HG02759 (cell line): ENCODE measurements around the gene SLC22A23.

Source experiments
- ATAC-seq: cut with Tn5 transposase; IDR thresholded peaks from one replicate; pipeline ENCODE4 v1.9.1; 2021; ENCODE audit warnings: mild to moderate bottlenecking, moderate library complexity; ENCODE audit not compliant: unreplicated experiment

SLC22A23 gene

DNA sequence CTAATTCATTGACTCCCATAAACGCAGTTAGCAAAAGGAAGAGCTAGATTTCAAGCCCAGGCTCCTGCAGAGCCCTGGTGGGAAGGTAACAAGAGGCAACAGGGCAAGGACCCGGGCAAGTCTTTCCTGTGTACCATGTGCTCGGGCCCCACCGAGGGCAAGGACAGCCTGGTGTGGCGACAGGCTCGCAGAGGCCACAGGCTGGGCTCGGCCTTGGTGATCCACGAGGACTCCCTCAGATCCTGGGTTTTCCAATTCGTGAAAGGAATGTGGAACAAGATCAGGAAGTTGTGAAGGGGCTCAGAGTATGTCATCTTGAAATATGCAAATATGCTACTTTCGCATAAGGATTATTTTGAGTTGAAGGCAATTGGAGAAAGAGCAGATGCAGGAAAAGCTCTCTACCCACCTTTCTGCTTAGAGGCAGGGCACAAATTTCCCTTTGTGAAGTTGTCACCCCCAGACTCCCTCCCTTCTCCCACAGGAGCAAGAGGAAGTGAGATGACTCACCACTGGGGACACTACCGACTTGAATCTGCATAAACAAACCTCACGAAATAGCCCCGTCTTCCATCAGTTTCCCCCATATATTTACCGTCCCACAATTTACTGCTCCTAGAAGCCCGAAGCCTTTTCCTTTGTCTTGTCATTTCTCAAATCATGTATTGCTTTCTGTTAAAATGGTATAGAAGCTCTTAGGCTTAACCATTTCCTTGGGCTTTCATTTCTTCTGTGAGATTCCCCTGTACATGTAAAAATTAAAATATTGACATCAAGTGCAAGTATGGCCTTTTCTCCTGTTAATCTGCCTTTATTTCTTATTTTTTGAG is 119.1 kb downstream of the SLC22A23 start:
- ATAC-seq = no peak

DNA sequence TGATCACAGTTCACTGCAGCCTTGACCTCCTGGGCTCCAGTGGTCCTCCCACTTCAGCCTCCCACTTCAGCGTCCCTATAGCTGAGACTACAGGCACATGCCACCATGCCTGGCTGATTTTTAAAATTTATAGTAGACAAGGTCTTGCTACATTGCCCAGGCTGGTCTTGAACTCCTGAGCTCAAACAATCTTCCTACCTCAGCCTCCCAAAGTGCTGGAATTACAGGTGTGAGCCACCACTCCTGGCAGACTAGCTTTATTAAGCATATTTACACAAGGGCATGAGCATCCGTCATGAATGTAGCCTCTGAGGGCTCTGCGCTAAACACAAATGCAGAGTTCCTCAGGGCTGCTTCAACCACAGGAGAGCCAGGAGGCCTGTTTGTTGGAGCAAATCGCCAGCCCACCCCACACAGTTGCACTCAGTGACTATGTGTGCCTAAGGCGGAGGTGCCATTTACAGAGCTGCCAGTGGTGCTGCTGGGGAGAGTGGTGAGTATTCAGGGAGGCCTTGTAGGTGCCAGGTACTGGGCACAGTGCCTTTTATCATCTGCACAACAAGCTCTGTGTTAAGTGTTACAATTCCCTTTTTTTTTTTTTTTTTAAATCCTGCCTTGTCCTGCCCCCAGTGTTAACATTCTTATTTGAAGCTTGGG is 119.9 kb downstream of the SLC22A23 start:
- no peak for ATAC-seq

DNA sequence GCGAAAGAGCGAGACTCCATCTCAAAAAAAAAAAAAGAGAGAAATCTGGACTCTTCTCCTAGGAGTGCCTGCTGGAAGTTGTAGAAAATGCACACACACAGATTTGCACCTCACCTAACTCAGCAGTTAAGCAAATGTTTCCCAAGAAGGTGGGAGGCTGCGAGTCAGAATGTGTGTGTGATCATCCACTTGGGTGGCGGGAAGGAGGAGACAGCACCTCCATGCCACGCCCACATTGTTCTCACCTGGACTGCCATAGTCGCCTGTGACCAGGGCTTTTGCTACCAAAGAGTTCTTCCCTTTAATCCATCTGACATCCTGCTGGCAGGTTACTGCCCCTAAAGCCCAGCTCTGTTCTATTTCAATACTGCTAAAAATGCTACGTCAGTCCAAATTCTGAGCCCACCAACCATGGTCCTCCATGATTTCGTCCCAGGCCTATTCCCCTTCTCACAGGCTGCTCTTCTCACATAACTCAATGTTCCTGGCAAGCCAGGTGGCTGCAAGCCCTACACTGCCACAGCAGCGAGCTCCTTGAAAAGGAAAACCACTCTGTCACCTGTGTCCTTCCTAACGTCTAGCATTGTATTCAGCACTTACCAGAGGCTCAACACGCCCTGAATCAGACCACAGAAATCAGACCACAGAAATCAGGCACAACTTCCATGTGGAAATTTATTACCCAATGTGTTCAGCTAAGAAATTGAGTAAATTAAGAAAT is 120.6 kb downstream of the SLC22A23 start:
- no peak for ATAC-seq

DNA sequence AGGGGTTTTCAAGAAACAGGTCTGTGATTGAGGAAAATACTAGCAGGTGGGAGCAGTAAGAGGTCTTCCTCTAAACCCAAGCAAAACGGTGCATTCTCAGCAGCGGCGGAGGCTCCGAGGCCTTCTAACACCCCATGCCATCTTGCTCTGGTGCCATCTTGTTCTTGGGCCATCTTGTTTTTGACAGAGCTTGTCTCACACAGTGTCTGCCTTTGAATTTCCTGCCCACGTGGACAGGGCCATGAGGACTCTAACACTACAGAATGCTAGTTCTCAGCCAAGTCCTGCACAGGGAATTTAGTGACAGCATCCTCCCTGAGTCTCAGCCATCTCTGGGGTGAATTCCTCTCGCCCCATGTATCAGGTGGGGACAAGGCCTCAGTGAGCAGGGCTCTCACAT is 121.7 kb downstream of the SLC22A23 start:
- no peak for ATAC-seq

DNA sequence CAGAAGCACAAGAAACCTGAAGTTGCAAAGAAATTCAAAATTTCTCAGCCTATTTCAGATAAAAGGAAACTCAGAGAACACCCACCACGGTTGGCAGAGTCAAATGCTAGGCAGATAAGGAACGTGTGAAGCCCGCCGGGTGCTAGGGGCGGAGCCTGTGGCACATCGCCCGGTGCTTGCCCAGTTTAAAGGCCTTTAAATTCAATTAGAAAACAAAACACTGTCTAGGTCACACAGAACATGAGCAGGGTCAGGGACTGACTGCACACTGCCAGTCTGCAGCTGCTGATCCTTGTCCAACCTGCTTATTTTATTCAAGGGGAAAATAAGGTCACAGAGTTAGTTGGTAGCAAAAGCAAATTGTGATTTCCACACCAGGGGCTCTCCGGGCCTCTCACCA is 122.3 kb downstream of the SLC22A23 start:
- no peak for ATAC-seq

DNA sequence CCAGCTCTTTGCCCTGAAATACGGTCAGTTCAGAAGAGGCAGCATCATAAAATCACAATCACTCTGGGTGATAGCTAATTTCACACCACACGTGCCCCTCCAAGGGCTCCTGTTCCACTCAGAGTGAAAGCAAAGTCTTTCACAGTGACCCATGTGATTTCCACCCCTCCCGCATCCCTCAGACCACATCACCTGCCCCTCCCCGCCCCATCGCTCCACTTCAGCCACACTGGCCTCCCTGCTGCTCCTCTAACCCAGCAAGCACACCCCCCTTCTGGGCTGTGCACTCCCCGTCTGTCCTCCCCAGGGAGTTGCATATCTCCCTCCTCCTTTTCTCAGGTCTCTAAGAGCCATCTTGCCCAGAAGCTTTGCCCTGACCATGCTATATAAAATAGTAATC is 123.6 kb downstream of the SLC22A23 start:
- peak; percentile 79 for ATAC-seq

DNA sequence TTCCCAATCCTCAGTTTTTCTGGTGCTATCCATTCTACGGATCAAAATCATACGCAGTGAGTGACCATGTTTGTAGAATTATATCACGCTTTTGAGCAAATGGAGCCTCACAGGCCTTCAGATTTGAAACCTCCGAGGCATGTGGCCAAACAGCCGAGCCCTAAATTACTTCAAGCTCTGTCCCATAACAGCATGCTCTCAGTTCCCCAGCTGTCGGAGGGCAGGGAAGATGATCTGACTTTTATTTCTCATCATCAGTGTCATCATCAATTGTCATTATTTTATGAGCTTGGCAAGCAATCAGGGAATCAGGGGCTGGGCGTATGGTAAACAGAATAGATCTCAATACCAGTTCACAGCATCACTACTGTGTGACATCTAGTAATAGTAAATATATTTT is 124.9 kb downstream of the SLC22A23 start:
- no peak for ATAC-seq

DNA sequence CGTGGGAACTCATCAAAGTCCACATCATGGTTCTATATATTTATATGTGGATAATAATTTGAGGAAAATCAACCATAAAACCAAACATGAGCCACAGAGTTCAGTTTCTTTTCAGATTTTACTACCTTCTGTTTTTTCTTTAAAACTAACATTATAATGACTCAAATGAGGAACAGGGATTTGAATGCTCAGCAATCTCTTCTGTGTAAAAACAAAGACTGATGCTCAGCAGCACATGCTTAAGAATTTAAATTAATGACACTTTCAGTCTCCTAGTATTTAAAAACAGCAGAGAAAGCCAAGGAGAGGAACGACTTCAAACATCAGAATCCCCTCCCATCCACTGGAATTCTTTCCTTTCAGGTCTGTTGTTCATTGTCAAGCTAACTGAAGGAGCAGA is 125.4 kb downstream of the SLC22A23 start:
- ATAC-seq = no peak

DNA sequence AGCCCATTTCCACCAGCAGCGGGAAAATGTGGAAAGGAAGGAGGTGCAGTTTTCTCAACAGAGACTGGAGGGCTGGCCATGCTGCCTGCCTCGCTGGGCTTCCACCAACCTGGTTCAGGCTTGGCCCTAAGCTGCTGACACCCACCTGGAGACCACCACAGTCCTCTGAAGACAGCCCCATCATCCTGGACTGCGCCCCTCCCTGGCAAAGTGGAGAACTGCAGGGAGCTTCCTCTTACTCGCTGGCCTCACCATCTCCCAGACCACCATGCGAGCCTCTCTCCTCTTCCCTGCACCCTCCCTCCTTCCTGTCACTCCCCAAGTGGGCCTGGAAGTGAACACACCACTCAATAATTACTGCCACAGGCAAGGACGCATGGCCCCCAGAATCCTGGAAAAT is 126.7 kb downstream of the SLC22A23 start:
- no peak for ATAC-seq

DNA sequence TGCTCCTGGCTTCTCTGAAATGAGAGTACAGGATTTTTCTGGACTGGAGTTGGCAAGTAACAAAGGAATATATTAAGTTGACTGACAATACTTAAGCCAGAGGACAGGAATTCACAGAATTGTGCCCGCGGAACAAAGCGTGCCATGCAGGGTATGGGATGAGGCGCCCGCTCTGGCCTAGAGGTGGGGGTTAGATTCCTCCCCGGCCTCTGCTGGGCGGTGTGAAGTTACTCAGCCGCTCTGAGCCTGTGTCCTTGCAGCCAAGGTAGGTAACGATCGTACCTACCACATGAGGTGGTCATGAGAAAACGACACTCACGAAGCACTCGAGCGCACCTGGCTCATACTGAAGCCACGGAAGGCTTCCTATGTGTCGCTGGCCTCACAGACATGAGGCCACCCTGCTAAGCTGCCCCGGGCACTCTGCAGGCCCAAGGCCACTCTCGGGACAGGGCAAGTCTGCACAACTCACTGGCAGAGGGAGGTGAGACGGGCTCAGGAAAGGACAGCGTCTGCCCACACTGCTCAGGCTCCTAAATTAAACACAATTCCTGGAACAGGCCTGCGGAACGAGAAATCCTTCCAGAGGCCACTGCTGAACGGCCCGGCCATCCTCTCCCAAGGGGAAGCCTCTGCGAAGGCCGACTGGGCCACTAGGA is 127.3 kb downstream of the SLC22A23 start:
- ATAC-seq = no peak

DNA sequence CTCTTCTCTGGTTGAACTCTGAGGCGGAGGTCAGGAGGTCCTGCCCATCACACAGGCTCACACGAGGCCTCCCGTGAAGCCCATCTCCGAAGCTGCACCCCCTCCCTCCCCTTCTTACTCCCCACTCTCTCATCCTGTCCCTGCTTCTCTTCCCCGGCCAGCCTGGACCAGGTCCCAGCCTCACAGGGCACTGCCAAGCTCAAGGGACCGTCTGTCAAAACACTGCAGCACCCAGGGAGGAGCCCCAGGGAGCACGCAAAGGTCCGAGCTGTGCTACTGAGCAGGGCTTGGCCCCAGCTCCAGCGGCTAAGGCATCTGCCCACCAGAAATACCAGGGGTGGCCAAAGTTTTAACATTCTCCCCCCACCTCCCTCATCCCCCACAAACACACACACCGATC is 128.1 kb downstream of the SLC22A23 start:
- ATAC-seq = no peak

DNA sequence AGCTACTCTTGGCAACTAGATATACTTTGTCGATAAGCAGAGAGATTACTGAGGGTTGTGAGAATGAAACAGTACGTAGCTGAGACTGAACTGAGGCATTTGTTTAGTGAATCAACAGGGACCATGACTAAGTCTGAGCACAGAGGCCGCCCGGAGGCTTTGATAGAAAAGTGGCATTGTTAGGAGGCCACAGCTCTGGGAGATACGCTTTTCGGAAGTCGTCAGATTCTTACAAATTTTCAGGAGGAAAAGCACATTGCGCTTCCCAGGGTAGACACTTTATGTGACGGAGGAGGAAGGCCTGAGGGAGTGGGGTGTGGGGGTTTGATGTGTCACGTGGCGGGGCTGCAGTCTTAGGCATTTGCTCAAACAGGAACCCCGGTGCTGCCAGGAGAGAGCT is 128.7 kb downstream of the SLC22A23 start:
- no peak for ATAC-seq

DNA sequence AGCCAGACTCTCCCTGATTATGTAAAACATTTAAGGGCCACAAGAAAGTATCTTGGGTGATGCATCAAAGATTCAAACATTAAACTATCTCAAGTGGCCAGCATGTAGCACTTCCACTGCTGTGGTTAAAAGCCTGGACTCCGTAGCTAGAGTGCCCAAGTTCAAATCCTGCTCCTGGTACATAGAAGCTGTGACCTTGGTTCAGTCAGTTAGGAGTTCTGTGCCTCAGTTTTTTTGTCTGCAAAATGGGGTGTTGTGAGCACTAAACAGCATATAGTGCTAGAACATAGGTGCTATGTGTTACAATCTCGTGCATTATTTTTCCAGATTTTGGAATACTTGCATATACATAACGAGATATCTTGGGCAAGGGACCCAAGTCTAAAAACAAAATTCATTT is 129.4 kb downstream of the SLC22A23 start:
- no peak for ATAC-seq

DNA sequence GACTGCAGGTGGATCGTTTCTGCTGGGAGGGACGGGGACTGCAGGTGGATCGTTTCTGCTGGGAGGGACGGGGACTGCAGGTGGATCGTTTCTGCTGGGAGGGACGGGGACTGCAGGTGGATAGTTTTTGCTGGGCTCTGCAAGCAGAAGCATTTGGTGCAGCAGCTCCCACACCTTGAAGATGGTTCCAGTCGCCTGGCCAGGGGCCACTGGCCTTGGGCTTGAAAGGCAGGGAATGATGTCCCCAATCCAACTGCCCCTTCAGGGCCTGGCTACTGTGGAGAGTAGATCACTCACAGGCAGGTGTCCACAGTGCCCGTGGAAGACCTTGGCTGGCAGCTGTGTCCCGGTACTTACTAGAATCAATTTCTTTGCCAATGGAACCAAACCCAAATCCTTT is 129.9 kb downstream of the SLC22A23 start:
- no peak for ATAC-seq

DNA sequence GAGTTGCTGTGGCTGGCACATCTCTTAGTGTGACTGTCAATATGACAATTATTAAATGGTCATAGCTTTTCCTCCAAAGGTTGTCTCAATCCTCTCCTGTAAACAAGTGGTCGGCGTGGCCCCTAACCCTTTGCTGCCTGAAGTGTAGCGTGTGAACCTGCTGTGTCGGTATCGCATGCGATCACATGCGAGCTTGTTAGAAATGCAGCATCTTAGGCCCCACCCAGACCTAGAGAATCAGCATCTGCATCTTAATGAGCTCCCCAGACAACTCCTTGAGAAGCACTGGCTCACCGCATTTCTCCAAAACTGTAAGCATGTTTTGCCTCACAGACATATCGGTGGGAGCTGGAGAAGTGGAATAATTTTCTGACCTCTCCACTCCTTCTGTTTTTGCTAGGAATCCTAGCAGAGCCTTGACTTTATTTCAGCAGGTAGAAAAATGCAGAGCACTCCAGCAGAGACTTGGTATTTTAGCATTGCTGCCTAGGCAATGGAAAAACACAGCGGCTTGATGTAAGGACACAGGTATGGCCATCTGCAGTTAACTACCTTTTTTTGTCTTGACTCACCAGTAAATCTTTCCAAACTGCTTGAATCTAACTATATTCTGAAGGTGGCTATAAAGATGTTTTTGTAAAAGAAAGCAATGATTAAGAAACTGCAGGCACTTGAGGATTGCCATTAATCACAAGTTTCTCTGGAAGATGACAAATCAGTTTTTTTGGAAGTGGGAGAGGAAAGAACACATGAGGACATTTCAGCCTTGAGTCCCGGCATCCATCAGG is 130.5 kb downstream of the SLC22A23 start:
- ATAC-seq = no peak

DNA sequence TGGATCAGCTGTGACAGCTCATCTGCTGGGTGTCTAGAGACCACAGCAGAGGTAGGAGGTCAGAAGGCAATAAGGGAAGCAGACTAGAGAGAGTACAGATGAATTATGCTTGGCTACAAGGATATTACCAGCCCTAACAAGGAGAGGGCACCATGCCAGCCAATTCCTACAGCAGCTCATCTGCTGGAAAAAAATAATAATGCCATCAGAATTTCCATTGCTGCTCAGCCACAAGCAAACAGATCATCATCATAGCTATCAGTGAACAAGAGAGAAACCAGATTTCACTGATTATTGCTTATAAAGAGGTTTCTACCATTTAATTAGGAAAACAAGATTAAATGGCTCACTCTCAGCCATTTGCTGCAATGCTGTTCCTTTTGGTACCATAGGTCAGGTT is 131.6 kb downstream of the SLC22A23 start:
- no peak for ATAC-seq

DNA sequence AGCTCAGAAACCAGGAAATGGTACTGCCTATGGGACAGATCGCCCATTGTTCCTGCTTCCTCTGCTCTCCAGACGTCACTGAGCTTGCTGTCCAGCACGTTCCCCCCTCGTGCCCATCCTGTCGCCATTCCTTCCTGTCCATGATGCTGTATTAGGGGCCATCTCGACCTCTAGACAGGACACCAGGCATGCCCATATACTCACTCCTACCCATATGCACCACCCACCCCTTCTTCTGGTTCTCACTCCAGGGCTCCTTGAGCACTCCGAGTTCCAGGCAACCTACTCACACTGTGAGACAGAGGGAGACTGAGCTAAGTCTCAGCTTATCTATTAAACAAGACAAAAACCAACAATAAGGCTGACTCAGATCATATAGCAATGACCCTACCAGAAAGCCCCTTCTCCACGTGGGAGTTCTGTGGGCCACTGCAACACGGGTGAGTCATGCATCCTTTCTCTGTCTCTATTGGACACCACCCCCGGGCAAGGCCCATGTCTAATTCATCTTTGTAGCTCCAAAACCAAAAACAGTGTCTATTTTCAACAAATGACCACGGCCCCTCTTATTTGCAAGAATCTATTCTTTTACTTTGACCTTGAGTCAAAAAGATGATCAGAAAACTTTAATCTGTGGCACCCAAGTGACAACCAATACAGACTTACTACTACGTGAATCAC is 132.4 kb downstream of the SLC22A23 start:
- peak; percentile 89 for ATAC-seq

DNA sequence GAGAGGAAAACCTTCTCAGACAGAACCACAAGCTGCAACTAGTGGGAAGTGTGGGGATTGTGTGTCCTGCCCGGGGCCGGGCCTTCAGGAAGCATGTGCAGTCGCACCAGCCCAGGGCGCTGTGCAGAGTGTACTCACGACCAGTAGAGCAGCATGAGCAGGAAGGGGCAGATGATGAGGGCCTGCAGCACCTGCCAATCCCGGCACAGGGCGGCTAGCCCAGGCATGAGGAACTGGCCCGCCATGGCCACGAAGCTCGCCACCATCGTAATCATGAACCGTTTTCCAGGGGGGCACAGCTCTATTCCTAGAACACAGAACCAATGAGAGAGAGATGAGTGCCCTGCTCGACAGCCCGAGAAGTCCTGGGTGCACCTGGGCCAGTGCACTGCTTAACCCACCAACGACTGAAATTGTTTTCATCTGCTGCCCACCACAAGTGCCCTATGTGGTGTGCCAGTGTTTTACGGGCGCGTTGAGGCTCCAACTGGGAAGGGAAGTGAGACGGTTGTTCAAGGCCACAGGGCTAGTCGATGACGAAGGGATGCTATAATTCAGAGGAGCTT is 133.1 kb downstream of the SLC22A23 start:
- no peak for ATAC-seq

DNA sequence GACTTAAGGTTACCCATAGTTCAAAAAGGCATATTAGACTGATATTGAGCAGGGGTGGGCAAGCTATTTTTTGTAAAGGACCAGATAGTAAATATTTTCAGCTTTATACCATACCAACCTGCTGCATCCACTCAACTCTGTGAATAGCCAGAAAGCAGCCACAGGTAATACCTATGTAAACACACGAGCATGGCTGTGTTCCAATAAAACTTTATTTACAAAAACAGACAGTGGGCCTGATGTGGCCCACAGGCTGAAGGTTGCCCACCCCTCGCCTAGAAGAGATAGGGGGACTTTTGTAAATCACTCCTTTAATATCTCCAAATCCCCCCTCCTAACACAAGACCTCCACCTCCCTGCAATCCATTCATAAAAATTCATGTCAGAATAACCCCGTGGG is 133.7 kb downstream of the SLC22A23 start:
- no peak for ATAC-seq
